Peyer's patch (tissue), 4 donors: ENCODE measurements around the gene RGS19. TPM values are rescaled to one million over a fixed set of nuclear protein-coding genes. Genes with fewer than 3 reads are reported as not detected.

Experiments
- DNase-seq, 3 donors: peaks; one replicate each; pipeline ENCODE4 v3.0.0-alpha.2; 2017 to 2019
- H3K27ac ChIP-seq, 4 donors: fragments of 200-600 bp; sonication (generic); one replicate each; pipeline ENCODE4 v1.5.1; 2016 to 2019
- H3K27me3 ChIP-seq, 2 donors: fragments of 200-600 bp; sonication (generic); one replicate each; pipeline ENCODE4 v1.5.1; 2019
- H3K36me3 ChIP-seq, 3 donors: fragments of 200-600 bp; sonication (generic); one replicate each; pipeline ENCODE4 v1.5.1; 2016 to 2019
- H3K4me1 ChIP-seq, 4 donors: fragments of 200-600 bp; sonication (generic); one replicate each; pipeline ENCODE4 v1.5.1; 2016 to 2019
- H3K4me3 ChIP-seq, 4 donors: fragments of 200-600 bp; sonication (generic); 1 replicate in 3 of 4; 2 replicates in 1 of 4; pipeline ENCODE4 v1.5.1; 2016 to 2019; ENCODE audit warnings: mild to moderate bottlenecking in 1 of 4
- H3K9me3 ChIP-seq, 4 donors: fragments of 200-600 bp; sonication (generic); one replicate each; pipeline ENCODE4 v1.5.1; 2016 to 2019; ENCODE audit warnings: mild to moderate bottlenecking in 1 of 4
- CTCF ChIP-seq, 6 experiments: fragments of 450-650 bp in 4 of 6; fragments of 200-600 bp in 2 of 6; sonication (generic) in 1 of 6; IDR thresholded peaks; one replicate each; pipeline ENCODE4 v1.5.1; 2017 to 2019; ENCODE audit warnings: antibody characterized with exemption in 6 of 6, mild to moderate bottlenecking in 3 of 6, moderate library complexity in 1 of 6
- POLR2A ChIP-seq, 2 donors: fragments of 450-650 bp; IDR thresholded peaks; one replicate each; pipeline ENCODE4 v1.5.1; 2017; ENCODE audit warnings: antibody characterized with exemption in 2 of 2, mild to moderate bottlenecking in 2 of 2, moderate library complexity in 2 of 2
- total RNA-seq, 4 donors: library from RNA; depleted of rRNA; stranded (reverse); fragments of >200 nt; gene quantifications; one replicate each; pipeline ENCODE4 v1.1.0, GENCODE V29; 2016

Gene RGS19
- total RNA-seq, 4 donors from 2014 or later: 3.3 to 39.6 (median 6.8) TPM

GRCh38 chr20:64077876-64078551, 1.3 kb downstream of the RGS19 start:
- peak in 2 of 3 donors; percentile 91 to 92 for DNase-seq
- Histone ChIP-seq H3K36me3 (peaks cover 0 to 21% (median 0%) of the 10 kb centered on the region in 3 donors), H3K4me3 (peak overlapping the region; percentile 63 to 81 (median 75)), H3K27me3 (no peaks in the 10 kb centered on the region), H3K9me3 (no peaks in the 10 kb centered on the region), H3K4me1 (peaks cover 0 to 25% (median 12%) of the 10 kb centered on the region in 4 donors), H3K27ac (peak overlapping the region; percentile 73 to 95 (median 82))
- TF ChIP-seq POLR2A (IDR thresholded peaks at IDR 0.05) (no peak), CTCF (IDR thresholded peaks at IDR 0.05) (no peak)

DNA sequence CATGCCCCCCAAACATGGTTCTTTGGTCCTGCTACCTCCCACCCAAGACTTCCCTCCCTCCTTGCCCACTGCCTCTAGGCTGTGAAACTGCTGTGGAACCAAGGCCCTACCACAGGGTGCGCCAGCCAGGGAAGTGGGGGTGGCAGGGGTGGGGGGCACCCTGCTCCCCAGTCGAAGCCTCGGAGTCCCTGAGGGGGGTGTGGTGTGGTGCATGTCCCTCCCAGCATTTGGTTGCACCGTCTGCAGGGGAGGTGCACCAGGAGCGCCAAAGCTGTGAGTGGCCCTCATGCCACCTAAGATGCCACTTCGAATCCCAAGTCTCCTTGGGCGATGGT, 1.8 kb downstream of the RGS19 start:
- peak overlapping the region; percentile 73 to 95 (median 82) for H3K27ac ChIP-seq
- H3K27me3 ChIP-seq: no peaks in the 10 kb centered on the region
- H3K9me3 ChIP-seq: no peaks in the 10 kb centered on the region
- H3K4me3 ChIP-seq: peak overlapping the region; percentile 38 to 81 (median 68)
- no peak for DNase-seq
- H3K36me3 ChIP-seq: peaks cover 0 to 25% (median 0%) of the 10 kb centered on the region in 3 donors
- TF ChIP-seq POLR2A (IDR thresholded peaks at IDR 0.05) (no peak), CTCF (IDR thresholded peaks at IDR 0.05) (no peak)
- peaks cover 0 to 28% (median 10%) of the 10 kb centered on the region in 4 donors for H3K4me1 ChIP-seq

DNA sequence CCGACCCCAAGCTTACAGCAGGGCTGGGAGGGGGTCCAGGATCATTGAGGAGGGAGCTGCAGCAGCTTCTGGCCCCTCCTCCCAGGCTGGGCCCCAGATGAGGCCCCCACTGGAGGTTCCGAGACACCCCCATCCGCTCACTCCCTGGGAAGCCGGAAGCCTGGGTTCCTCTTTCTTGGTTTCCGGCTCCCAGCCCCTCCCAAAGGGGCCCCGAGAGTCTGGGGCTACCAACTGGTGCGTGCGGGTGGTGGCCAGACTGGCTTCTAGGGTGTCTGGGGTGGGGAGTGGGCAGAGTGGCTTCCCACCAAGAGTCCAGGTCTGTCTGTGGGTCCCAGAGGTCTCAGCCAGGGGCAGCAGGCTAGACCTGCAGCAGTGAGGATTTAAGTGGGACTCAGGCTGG, 2.2 kb downstream of the RGS19 start:
- TF ChIP-seq CTCF (IDR thresholded peaks at IDR 0.05) (no peak), POLR2A (IDR thresholded peaks at IDR 0.05) (no peak)
- H3K4me3 ChIP-seq: peak overlapping the region; percentile 38 to 81 (median 68)
- peak overlapping the region; percentile 73 to 95 (median 82) for H3K27ac ChIP-seq
- H3K4me1 ChIP-seq: peaks cover 0 to 32% (median 9%) of the 10 kb centered on the region in 4 donors
- peak in 2 of 3 donors; percentile 80 to 84 for DNase-seq
- H3K36me3 ChIP-seq: peaks cover 0 to 25% (median 0%) of the 10 kb centered on the region in 3 donors
- no peaks in the 10 kb centered on the region for H3K27me3 ChIP-seq
- no peaks in the 10 kb centered on the region for H3K9me3 ChIP-seq

- no peaks in the 10 kb centered on the region for H3K9me3 ChIP-seq
- H3K27me3 ChIP-seq: no peaks in the 10 kb centered on the region
- DNase-seq: no peak
- TF ChIP-seq POLR2A (IDR thresholded peaks at IDR 0.05): no peak
- TF ChIP-seq CTCF (IDR thresholded peaks at IDR 0.05): no peak
- H3K36me3 ChIP-seq: peaks cover 0 to 25% (median 0%) of the 10 kb centered on the region in 3 donors
- peak overlapping the region; percentile 17 to 81 (median 50) for H3K4me3 ChIP-seq
- peak overlapping the region; percentile 73 to 95 (median 82) for H3K27ac ChIP-seq
- H3K4me1 ChIP-seq: peaks cover 0 to 40% (median 8%) of the 10 kb centered on the region in 4 donors
Observed at GRCh38 chr20:64076061-64076997, 3.0 kb downstream of the RGS19 start.

- TF ChIP-seq CTCF (IDR thresholded peaks at IDR 0.05) (no peak), POLR2A (IDR thresholded peaks at IDR 0.05) (no peak)
- H3K27ac ChIP-seq: no peak overlapping the region
Observed at GRCh38 chr20:64075556-64075955, 3.8 kb downstream of the RGS19 start.

More at GRCh38 chr20:64075556-64075955, 3.8 kb downstream of the RGS19 start:
- peaks cover 0 to 41% (median 8%) of the 10 kb centered on the region in 4 donors for H3K4me1 ChIP-seq
- no peak for DNase-seq
- no peaks in the 10 kb centered on the region for H3K27me3 ChIP-seq
- H3K9me3 ChIP-seq: no peaks in the 10 kb centered on the region
- no peak overlapping the region for H3K4me3 ChIP-seq
- H3K36me3 ChIP-seq: peaks cover 0 to 25% (median 0%) of the 10 kb centered on the region in 3 donors
